GM19463 (cell line): Measurements from ENCODE around the gene ARPC1A.
"Not testable (repeated sequence)": the region's sequence is repeated elsewhere in the genome, so short reads cannot be mapped to it uniquely, and the experiment has no call there.

Experiments
- ATAC-seq: cut with Tn5 transposase; IDR thresholded peaks from one replicate; pipeline ENCODE4 v1.9.1; 2021; ENCODE audit warnings: mild to moderate bottlenecking, moderate library complexity; ENCODE audit not compliant: unreplicated experiment

Gene ARPC1A

GRCh38 chr7:99320371-99320770, 5.3 kb upstream of the ARPC1A start:
- ATAC-seq: no peak

GRCh38 chr7:99322659-99323058, 3.0 kb upstream of the ARPC1A start:
- ATAC-seq: not testable (repeated sequence)

- no peak for ATAC-seq
Measured at GRCh38 chr7:99324559-99324958, 1.1 kb upstream of the ARPC1A start.

GRCh38 chr7:99325001-99325493, 651 bp upstream of the ARPC1A start:
- ATAC-seq: no peak

- no peak for ATAC-seq
Measured at GRCh38 chr7:99326408-99326782, 697 bp downstream of the ARPC1A start.

- ATAC-seq: not testable (repeated sequence)
Measured at GRCh38 chr7:99330314-99330961, 4.7 kb downstream of the ARPC1A start.

GRCh38 chr7:99331002-99331401, 5.3 kb downstream of the ARPC1A start:
- ATAC-seq: no peak

GRCh38 chr7:99339595-99339994, 13.9 kb downstream of the ARPC1A start:
- no peak for ATAC-seq

- no peak for ATAC-seq
Measured at GRCh38 chr7:99340659-99341058, 15.0 kb downstream of the ARPC1A start.

- ATAC-seq: no peak
Measured at GRCh38 chr7:99344061-99344647, 18.5 kb downstream of the ARPC1A start.

- ATAC-seq: not testable (repeated sequence)
Measured at GRCh38 chr7:99350641-99351040, 24.9 kb downstream of the ARPC1A start.

GRCh38 chr7:99352247-99352646, 26.5 kb downstream of the ARPC1A start:
- ATAC-seq: no peak

- no peak for ATAC-seq
Measured at GRCh38 chr7:99355098-99355497, 29.4 kb downstream of the ARPC1A start.

GRCh38 chr7:99357701-99358490, 32.2 kb downstream of the ARPC1A start:
- ATAC-seq: no peak

GRCh38 chr7:99358521-99358920, 32.8 kb downstream of the ARPC1A start:
- ATAC-seq: not testable (repeated sequence)

GRCh38 chr7:99359465-99360154, 33.9 kb downstream of the ARPC1A start:
- no peak for ATAC-seq

GRCh38 chr7:99362801-99363200, 37.1 kb downstream of the ARPC1A start:
- no peak for ATAC-seq

GRCh38 chr7:99363286-99363685, 37.6 kb downstream of the ARPC1A start:
- no peak for ATAC-seq

GRCh38 chr7:99365318-99366141, 39.8 kb downstream of the ARPC1A start:
- no peak for ATAC-seq

GRCh38 chr7:99366646-99367045, 40.9 kb downstream of the ARPC1A start:
- ATAC-seq: no peak
